Endodermal cell (in vitro differentiated cells): ENCODE data around the gene DDAH1. TPM values are rescaled to one million over a fixed set of nuclear protein-coding genes. Genes with fewer than 3 reads are reported as not detected.
"Not testable (repeated sequence)": the region's sequence is repeated elsewhere in the genome, so short reads cannot be mapped to it uniquely, and the experiment has no call there.

Experiments
- DNase-seq: peaks from one replicate; pipeline ENCODE4 v3.0.0-alpha.2; 2017
- H3K27ac ChIP-seq: 2 replicates; pipeline ENCODE4 v1.5.1; 2013; ENCODE audit warnings: mild to moderate bottlenecking, low read depth, low read length, moderate library complexity
- H3K27me3 ChIP-seq: 2 replicates; pipeline ENCODE4 v1.6.1; 2013; ENCODE audit warnings: mild to moderate bottlenecking, low read length, moderate library complexity; ENCODE audit not compliant: insufficient read depth, control insufficient read depth, poor library complexity, severe bottlenecking
- H3K36me3 ChIP-seq: 2 replicates; pipeline ENCODE4 v1.7.0; 2013; ENCODE audit warnings: mild to moderate bottlenecking, low read length, moderate library complexity; ENCODE audit not compliant: control insufficient read depth, insufficient read depth
- H3K4me1 ChIP-seq: one replicate; pipeline ENCODE4 v1.7.0; 2013; ENCODE audit warnings: low read length; ENCODE audit not compliant: control insufficient read depth, insufficient read depth
- H3K4me3 ChIP-seq: 2 replicates; pipeline ENCODE4 v1.5.1; 2013; ENCODE audit warnings: mild to moderate bottlenecking, low read length, moderate library complexity
- H3K9ac ChIP-seq: 2 replicates; pipeline ENCODE4 v1.6.1; 2013; ENCODE audit warnings: mild to moderate bottlenecking, low read length, moderate library complexity; ENCODE audit not compliant: poor library complexity, severe bottlenecking; ENCODE audit errors: extremely low read depth
- H3K9me3 ChIP-seq: 2 replicates; pipeline ENCODE4 v1.6.1; 2013; ENCODE audit warnings: mild to moderate bottlenecking, low read length, moderate library complexity; ENCODE audit not compliant: control insufficient read depth
- H3K27ac Mint-ChIP-seq: 2 replicates; pipeline ENCODE4 v1.8.0; 2020; ENCODE audit warnings: mixed read lengths
- H3K27me3 Mint-ChIP-seq: 2 replicates; pipeline ENCODE4 v1.8.0; 2021; ENCODE audit warnings: mild to moderate bottlenecking, mixed read lengths; ENCODE audit not compliant: insufficient read depth
- H3K36me3 Mint-ChIP-seq: 2 replicates; pipeline ENCODE4 v1.8.0; 2020; ENCODE audit warnings: low read depth, mixed read lengths
- H3K4me1 Mint-ChIP-seq: 2 replicates; pipeline ENCODE4 v1.8.0; 2020; ENCODE audit warnings: mixed read lengths
- H3K4me3 Mint-ChIP-seq: 2 replicates; pipeline ENCODE4 v1.8.0; 2020; ENCODE audit warnings: mild to moderate bottlenecking, moderate library complexity, mixed read lengths
- H3K9me3 Mint-ChIP-seq: 2 replicates; pipeline ENCODE4 v1.8.0; 2020; ENCODE audit warnings: mild to moderate bottlenecking, mixed read lengths
- CTCF ChIP-seq: fragments of 200-600 bp; sonication (generic); conservative IDR thresholded peaks from 2 replicates; pipeline ENCODE4 v1.5.0; 2021; ENCODE audit warnings: antibody characterized with exemption, mild to moderate bottlenecking
- WGBS, 2 experiments: methylation state at CpG; one replicate each; pipeline versions ENCODE4 v1.1.5 to v1.1.7; 2013; ENCODE audit warnings: missing lambda C conversion rate in 2 of 2, mixed read lengths in 1 of 2; ENCODE audit not compliant: insufficient coverage in 1 of 2, insufficient read length in 1 of 2; 5-methylcytosine and 5-hydroxymethylcytosine counted together
- total RNA-seq, 2 donors: library from RNA; stranded (reverse); fragmentation: NEBNext Ultra II Directional in 1 of 2; extraction: Animal tissue kit (Norgen Biotek cat#: 25700) in 1 of 2; gene quantifications; 2 replicates in 1 of 2; 3 replicates in 1 of 2; pipeline ENCODE4 v1.2.1, GENCODE V29; 2021

Gene DDAH1
- total RNA-seq, 2 donors from 2014 or later: 16.3 to 22.8 TPM

- Histone ChIP-seq H3K4me1 (no peaks in the 10 kb centered on the region), H3K27me3 (no peaks in the 10 kb centered on the region), H3K27ac (no peak overlapping the region), H3K36me3 (no peaks in the 10 kb centered on the region), H3K9me3 (no peaks in the 10 kb centered on the region), H3K9ac (no peak overlapping the region), H3K4me3 (no peak overlapping the region)
- peaks cover 4% of the 10 kb centered on the region for H3K4me1 Mint-ChIP-seq
- DNase-seq: no peak
- no peak overlapping the region for H3K27ac Mint-ChIP-seq
- no peak overlapping the region for H3K4me3 Mint-ChIP-seq
- 93% methylated on average over 2 of the region's 2 CpGs; no CpG with 5 or more reads in 1 of the 2 experiments for WGBS, 2 experiments
- no peak for TF ChIP-seq CTCF
- H3K27me3 Mint-ChIP-seq: no peaks in the 10 kb centered on the region
- H3K9me3 Mint-ChIP-seq: no peaks in the 10 kb centered on the region
- H3K36me3 Mint-ChIP-seq: no peaks in the 10 kb centered on the region
These were observed 117.1 kb downstream of the DDAH1 start for GRCh38 chr1:85347908-85348307.

GRCh38 chr1:85347275-85347674, 117.7 kb downstream of the DDAH1 start:
- H3K36me3 Mint-ChIP-seq, H3K27me3 Mint-ChIP-seq, H3K4me3 Mint-ChIP-seq, H3K36me3 ChIP-seq, H3K9me3 ChIP-seq, H3K4me1 ChIP-seq, H3K27ac Mint-ChIP-seq, H3K9me3 Mint-ChIP-seq, H3K27me3 ChIP-seq, DNase-seq, H3K27ac ChIP-seq, H3K4me3 ChIP-seq, H3K9ac ChIP-seq, H3K4me1 Mint-ChIP-seq: not testable (repeated sequence)
- WGBS, 2 experiments: 96% methylated on average over 2 of the region's 4 CpGs; no CpG with 5 or more reads in 1 of the 2 experiments

GRCh38 chr1:85344256-85344694, 120.7 kb downstream of the DDAH1 start:
- Histone ChIP-seq H3K36me3 (no peaks in the 10 kb centered on the region), H3K4me1 (no peaks in the 10 kb centered on the region), H3K27ac (no peak overlapping the region), H3K9ac (no peak overlapping the region), H3K9me3 (no peaks in the 10 kb centered on the region), H3K4me3 (no peak overlapping the region), H3K27me3 (no peaks in the 10 kb centered on the region)
- H3K4me1 Mint-ChIP-seq: peaks cover 18% of the 10 kb centered on the region
- no peak overlapping the region for H3K4me3 Mint-ChIP-seq
- 13% methylated on average over 3 of the region's 3 CpGs; no CpG with 5 or more reads in 1 of the 2 experiments for WGBS, 2 experiments
- no peak overlapping the region for H3K27ac Mint-ChIP-seq
- TF ChIP-seq CTCF: peak; percentile 90
- H3K36me3 Mint-ChIP-seq: no peaks in the 10 kb centered on the region
- H3K27me3 Mint-ChIP-seq: no peaks in the 10 kb centered on the region
- no peaks in the 10 kb centered on the region for H3K9me3 Mint-ChIP-seq
- peak; percentile 86 for DNase-seq
